ENCODE measurements around the gene TRAF3IP1.

DNA sequence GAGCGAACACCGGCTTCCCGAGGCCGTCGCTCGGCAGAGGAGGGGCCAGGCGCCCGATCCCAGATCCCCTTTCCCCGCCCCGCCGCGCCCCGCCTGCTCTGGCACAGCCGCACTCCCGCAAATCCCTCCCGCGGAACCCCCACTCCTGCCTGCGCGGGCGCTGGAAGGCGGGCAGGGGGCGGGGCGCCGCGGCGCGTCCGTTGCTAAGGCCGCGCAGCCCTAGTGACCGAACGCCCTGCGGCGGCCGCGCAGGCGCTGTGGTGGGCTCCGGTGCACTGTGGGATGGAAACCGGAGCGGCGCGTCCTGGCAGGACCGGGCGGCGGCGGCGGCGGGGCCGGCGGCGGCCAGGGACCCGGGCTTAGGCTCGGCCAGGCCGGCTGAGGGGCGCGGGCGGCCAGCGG lies at the start of gene TRAF3IP1:
- TF ChIP-seq, protein P1, sequence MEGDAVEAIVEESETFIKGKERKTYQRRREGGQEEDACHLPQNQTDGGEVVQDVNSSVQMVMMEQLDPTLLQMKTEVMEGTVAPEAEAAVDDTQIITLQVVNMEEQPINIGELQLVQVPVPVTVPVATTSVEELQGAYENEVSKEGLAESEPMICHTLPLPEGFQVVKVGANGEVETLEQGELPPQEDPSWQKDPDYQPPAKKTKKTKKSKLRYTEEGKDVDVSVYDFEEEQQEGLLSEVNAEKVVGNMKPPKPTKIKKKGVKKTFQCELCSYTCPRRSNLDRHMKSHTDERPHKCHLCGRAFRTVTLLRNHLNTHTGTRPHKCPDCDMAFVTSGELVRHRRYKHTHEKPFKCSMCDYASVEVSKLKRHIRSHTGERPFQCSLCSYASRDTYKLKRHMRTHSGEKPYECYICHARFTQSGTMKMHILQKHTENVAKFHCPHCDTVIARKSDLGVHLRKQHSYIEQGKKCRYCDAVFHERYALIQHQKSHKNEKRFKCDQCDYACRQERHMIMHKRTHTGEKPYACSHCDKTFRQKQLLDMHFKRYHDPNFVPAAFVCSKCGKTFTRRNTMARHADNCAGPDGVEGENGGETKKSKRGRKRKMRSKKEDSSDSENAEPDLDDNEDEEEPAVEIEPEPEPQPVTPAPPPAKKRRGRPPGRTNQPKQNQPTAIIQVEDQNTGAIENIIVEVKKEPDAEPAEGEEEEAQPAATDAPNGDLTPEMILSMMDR (IDR thresholded peaks at IDR 0.05): peak in 1 of 7 experiments; percentile 23
- TF ChIP-seq POLR2A (IDR thresholded peaks at IDR 0.05): no peak

Data from body of pancreas (tissue), 4 donors.